Activated T-cell treated with anti-CD3 and anti-CD28 coated beads, Interleukin-2, amount 50 U/mL, for 4 hours (primary cell): ENCODE results near the gene TMEM150C. TPM values are rescaled to one million over a fixed set of nuclear protein-coding genes. Genes with fewer than 3 reads are reported as not detected.

Experiments used
- ATAC-seq, 2 donors: fragments of 200-7000 bp; cut with Tn5 transposase; one replicate each; pipeline ENCODE4 v1.10.0; 2021
- DNase-seq: peaks from one replicate; pipeline ENCODE4 v3.0.0-alpha.2; 2020
- H3K27me3 Mint-ChIP-seq: one replicate; pipeline ENCODE4 v1.8.0; 2021; ENCODE audit warnings: low read depth, mixed read lengths
- H3K36me3 Mint-ChIP-seq: one replicate; pipeline ENCODE4 v1.8.0; 2022; ENCODE audit warnings: mixed read lengths; ENCODE audit not compliant: insufficient read depth
- H3K4me1 Mint-ChIP-seq: one replicate; pipeline ENCODE4 v1.8.0; 2021; ENCODE audit warnings: low read depth, mixed read lengths
- H3K4me3 Mint-ChIP-seq: one replicate; pipeline ENCODE4 v1.8.0; 2021; ENCODE audit warnings: mild to moderate bottlenecking, moderate library complexity, mixed read lengths
- H3K9me3 Mint-ChIP-seq: one replicate; pipeline ENCODE4 v1.8.0; 2021; ENCODE audit warnings: mixed read lengths
- total RNA-seq, 3 donors: library from RNA; stranded (reverse); gene quantifications; one replicate each; pipeline ENCODE4 v1.2.1, GENCODE V29; 2021

TMEM150C gene
- total RNA-seq, 3 donors from 2014 or later = 0.13 to 0.24 TPM; not detected in 1

GRCh38 chr4:82517043-82517442 is 44.7 kb downstream of the TMEM150C start:
- ATAC-seq (no peak), DNase-seq (no peak)
- H3K36me3 Mint-ChIP-seq = no peaks in the 10 kb centered on the region
- H3K27me3 Mint-ChIP-seq = peaks cover 23% of the 10 kb centered on the region
- no peaks in the 10 kb centered on the region for H3K4me1 Mint-ChIP-seq
- no peak overlapping the region for H3K4me3 Mint-ChIP-seq
- no peaks in the 10 kb centered on the region for H3K9me3 Mint-ChIP-seq

- no peaks in the 10 kb centered on the region for H3K9me3 Mint-ChIP-seq
- H3K4me3 Mint-ChIP-seq = no peak overlapping the region
Measured at GRCh38 chr4:82515705-82516104, 46.1 kb downstream of the TMEM150C start.

GRCh38 chr4:82513382-82513781 is 48.4 kb downstream of the TMEM150C start:
- peaks cover 21% of the 10 kb centered on the region for H3K27me3 Mint-ChIP-seq
- ATAC-seq (no peak), DNase-seq (no peak)
- no peaks in the 10 kb centered on the region for H3K36me3 Mint-ChIP-seq
- no peak overlapping the region for H3K4me3 Mint-ChIP-seq
- no peaks in the 10 kb centered on the region for H3K9me3 Mint-ChIP-seq
- no peaks in the 10 kb centered on the region for H3K4me1 Mint-ChIP-seq

More at GRCh38 chr4:82515705-82516104, 46.1 kb downstream of the TMEM150C start:
- H3K27me3 Mint-ChIP-seq = peaks cover 21% of the 10 kb centered on the region
- no peaks in the 10 kb centered on the region for H3K4me1 Mint-ChIP-seq
- DNase-seq = no peak
- no peaks in the 10 kb centered on the region for H3K36me3 Mint-ChIP-seq
- ATAC-seq = no peak

GRCh38 chr4:82510216-82510615 is 51.6 kb downstream of the TMEM150C start:
- DNase-seq = no peak

GRCh38 chr4:82508806-82509428 is 52.9 kb downstream of the TMEM150C start:
- peaks cover 24% of the 10 kb centered on the region for H3K27me3 Mint-ChIP-seq
- DNase-seq (no peak), ATAC-seq (peak; percentile 34 to 56)
- H3K9me3 Mint-ChIP-seq = no peaks in the 10 kb centered on the region
- no peaks in the 10 kb centered on the region for H3K4me1 Mint-ChIP-seq
- H3K36me3 Mint-ChIP-seq = no peaks in the 10 kb centered on the region
- no peak overlapping the region for H3K4me3 Mint-ChIP-seq

More at GRCh38 chr4:82510216-82510615, 51.6 kb downstream of the TMEM150C start:
- Mint-ChIP-seq H3K9me3 (no peaks in the 10 kb centered on the region), H3K27me3 (peaks cover 27% of the 10 kb centered on the region), H3K4me3 (no peak overlapping the region), H3K4me1 (no peaks in the 10 kb centered on the region), H3K36me3 (no peaks in the 10 kb centered on the region)
- ATAC-seq = no peak

GRCh38 chr4:82508011-82508410 is 53.8 kb downstream of the TMEM150C start:
- Mint-ChIP-seq H3K9me3 (no peaks in the 10 kb centered on the region), H3K4me1 (no peaks in the 10 kb centered on the region), H3K36me3 (no peaks in the 10 kb centered on the region), H3K27me3 (peaks cover 22% of the 10 kb centered on the region), H3K4me3 (no peak overlapping the region)
- ATAC-seq = no peak
- no peak for DNase-seq

GRCh38 chr4:82501154-82501442 is 60.7 kb downstream of the TMEM150C start:
- Mint-ChIP-seq H3K4me1 (no peaks in the 10 kb centered on the region), H3K36me3 (peaks cover 2% of the 10 kb centered on the region), H3K9me3 (no peaks in the 10 kb centered on the region), H3K4me3 (no peak overlapping the region), H3K27me3 (peaks cover 2% of the 10 kb centered on the region)
- DNase-seq (no peak), ATAC-seq (no peak)

GRCh38 chr4:82500435-82501153 is 61.2 kb downstream of the TMEM150C start:
- peaks cover 2% of the 10 kb centered on the region for H3K27me3 Mint-ChIP-seq
- H3K9me3 Mint-ChIP-seq = no peaks in the 10 kb centered on the region
- ATAC-seq = no peak
- no peaks in the 10 kb centered on the region for H3K4me1 Mint-ChIP-seq
- peaks cover 2% of the 10 kb centered on the region for H3K36me3 Mint-ChIP-seq
- no peak for DNase-seq
- H3K4me3 Mint-ChIP-seq = no peak overlapping the region

GRCh38 chr4:82499738-82500434 is 61.9 kb downstream of the TMEM150C start:
- Mint-ChIP-seq H3K9me3 (no peaks in the 10 kb centered on the region), H3K36me3 (peaks cover 2% of the 10 kb centered on the region), H3K27me3 (peaks cover 2% of the 10 kb centered on the region), H3K4me1 (no peaks in the 10 kb centered on the region), H3K4me3 (no peak overlapping the region)
- no peak for ATAC-seq
- DNase-seq = no peak

GRCh38 chr4:82496349-82496748 is 65.4 kb downstream of the TMEM150C start:
- no peaks in the 10 kb centered on the region for H3K4me1 Mint-ChIP-seq
- ATAC-seq (no peak), DNase-seq (no peak)
- peaks cover 2% of the 10 kb centered on the region for H3K36me3 Mint-ChIP-seq
- no peaks in the 10 kb centered on the region for H3K27me3 Mint-ChIP-seq
- H3K4me3 Mint-ChIP-seq = no peak overlapping the region
- no peaks in the 10 kb centered on the region for H3K9me3 Mint-ChIP-seq

GRCh38 chr4:82495666-82496065 is 66.1 kb downstream of the TMEM150C start:
- DNase-seq (no peak), ATAC-seq (no peak)
- Mint-ChIP-seq H3K9me3 (no peaks in the 10 kb centered on the region), H3K4me1 (no peaks in the 10 kb centered on the region), H3K4me3 (no peak overlapping the region), H3K36me3 (peaks cover 2% of the 10 kb centered on the region), H3K27me3 (no peaks in the 10 kb centered on the region)

GRCh38 chr4:82493721-82494425 is 67.9 kb downstream of the TMEM150C start:
- H3K4me3 Mint-ChIP-seq = no peak overlapping the region
- no peaks in the 10 kb centered on the region for H3K4me1 Mint-ChIP-seq
- peaks cover 2% of the 10 kb centered on the region for H3K36me3 Mint-ChIP-seq
- DNase-seq = no peak
- no peaks in the 10 kb centered on the region for H3K27me3 Mint-ChIP-seq
- ATAC-seq = no peak
- H3K9me3 Mint-ChIP-seq = no peaks in the 10 kb centered on the region

GRCh38 chr4:82491251-82491960 is 70.4 kb downstream of the TMEM150C start:
- no peak for DNase-seq
- Mint-ChIP-seq H3K27me3 (no peaks in the 10 kb centered on the region), H3K9me3 (no peaks in the 10 kb centered on the region), H3K36me3 (peaks cover 3% of the 10 kb centered on the region), H3K4me1 (no peaks in the 10 kb centered on the region), H3K4me3 (no peak overlapping the region)
- ATAC-seq = no peak

- ATAC-seq (no peak), DNase-seq (no peak)
- Mint-ChIP-seq H3K9me3 (no peaks in the 10 kb centered on the region), H3K27me3 (no peaks in the 10 kb centered on the region), H3K4me3 (no peak overlapping the region), H3K36me3 (peaks cover 3% of the 10 kb centered on the region), H3K4me1 (no peaks in the 10 kb centered on the region)
Measured at GRCh38 chr4:82489987-82490386, 71.8 kb downstream of the TMEM150C start.
